Ovary (tissue), 9 donors: ENCODE data around the gene MRTFA. TPM values are rescaled to one million over a fixed set of nuclear protein-coding genes. Genes with fewer than 3 reads are reported as not detected.

ENCODE experiments used
- DNase-seq, 5 donors: peaks; one replicate each; pipeline ENCODE4 v3.0.0-alpha.2; 2019 to 2020
- H3K27ac ChIP-seq, 2 donors: fragments of 200-600 bp; one replicate each; pipeline versions ENCODE4 v1.5.1 to v1.8.0; 2019 to 2022
- H3K27me3 ChIP-seq: fragments of 200-600 bp; one replicate; pipeline ENCODE4 v1.8.0; 2022
- H3K36me3 ChIP-seq: fragments of 200-600 bp; sonication (generic); one replicate; pipeline ENCODE4 v1.5.1; 2019
- H3K4me1 ChIP-seq: one replicate; pipeline ENCODE4 v1.8.1; 2013; ENCODE audit warnings: mild to moderate bottlenecking, moderate library complexity; ENCODE audit not compliant: insufficient read depth
- H3K4me3 ChIP-seq: fragments of 200-600 bp; sonication (generic); one replicate; pipeline ENCODE4 v1.5.1; 2017
- H3K9me3 ChIP-seq, 2 donors: fragments of 200-600 bp in 1 of 2; sonication (generic) in 1 of 2; one replicate each; pipeline versions ENCODE4 v1.5.1 to v1.8.1; 2013 to 2019; ENCODE audit warnings: mild to moderate bottlenecking in 1 of 2, moderate library complexity in 1 of 2
- EP300 ChIP-seq: sonication (generic); formaldehyde crosslinking; IDR thresholded peaks from one replicate; pipeline ENCODE4 v1.6.1; 2017; ENCODE audit warnings: antibody characterized with exemption
- POLR2A ChIP-seq: fragments of 450-650 bp; IDR thresholded peaks from one replicate; pipeline ENCODE4 v1.6.1; 2017; ENCODE audit warnings: antibody characterized with exemption, mild to moderate bottlenecking, moderate library complexity
- WGBS, 3 donors: extraction: QIAGEN DNeasy Blood & Tissue Kit in 1 of 3; methylation state at CpG; one replicate each; pipeline versions ENCODE4 v1.1.5 to v1.1.7; 2013 to 2017; 5-methylcytosine and 5-hydroxymethylcytosine counted together
- intact Hi-C, 4 donors: fragments of 100-400 bp; cut with DNase I; formaldehyde crosslinking; loops; one replicate each; pipeline versions ENCODE4 v1.11.0 to v1.15.1; 2022 to 2023
- polyA plus RNA-seq, 2 donors: library from polyadenylated mRNA; stranded (reverse); fragments of 200-250 nt in 1 of 2; fragments of 350-450 nt in 1 of 2; fragmentation: Illumina TruSeq in 1 of 2; extraction: RNeasy Lipid Tissue Mini Kit (QIAGEN cat#74804) in 1 of 2; gene quantifications; one replicate each; pipeline ENCODE4 v1.2.3, GENCODE V29; 2013 to 2014
- total RNA-seq, 7 donors: library from RNA; depleted of rRNA in 2 of 7; stranded (reverse); fragments of >200 nt in 2 of 7; fragmentation: NEBNext Ultra II Directional in 3 of 7; extraction: Animal tissue kit (Norgen Biotek cat#: 25700) in 3 of 7; gene quantifications; one replicate each; pipeline versions ENCODE4 v1.1.0 to v1.2.4, GENCODE V29; 2016 to 2023
- TF ChIP-seq, protein P1 (sequence below), 3 donors: fragments of 450-650 bp in 2 of 3; fragments of 200-600 bp in 1 of 3; IDR thresholded peaks; one replicate each; pipeline versions ENCODE4 v1.5.1 to v1.8.0; 2016 to 2022; ENCODE audit warnings: antibody characterized with exemption in 3 of 3, mild to moderate bottlenecking in 1 of 3
- donor health status: DM: no; HTN: no; CAD: no; lungs with moderate emphysema.
- donor health status: DM: no; HTN: no; CAD: no.
- donor health status: Bipolar disorder and iron deficiency.
- donor health status: DM: yes; HTN: yes; CAD: no.
- donor health status: DM: no; HTN: no; CAD: no.
- donor health status: DM: yes; HTN: yes; CAD: no.

Gene MRTFA
- total and polyA plus RNA-seq, 9 donors, result 15.4 to 59.7 (median 54.9) TPM

- 72 to 74% (median 73%) methylated on average over 12 of the region's 12 CpGs for WGBS, 3 donors
- no peak overlapping the region for H3K27ac ChIP-seq
- no peaks in the 10 kb centered on the region for H3K36me3 ChIP-seq
- H3K4me3 ChIP-seq, result no peak overlapping the region
- intact Hi-C loops, result loop anchor here in 1 of 4 donors (10.0 kb wide), 1 partner anchor 51 kb away; no protein-coding TSS in a partner anchor
- H3K27me3 ChIP-seq, result no peaks in the 10 kb centered on the region
- H3K9me3 ChIP-seq, result no peaks in the 10 kb centered on the region
- DNase-seq, result no peak
- peaks cover 10% of the 10 kb centered on the region for H3K4me1 ChIP-seq
- TF ChIP-seq EP300 (no peak), POLR2A (no peak)
- TF ChIP-seq, protein P1, sequence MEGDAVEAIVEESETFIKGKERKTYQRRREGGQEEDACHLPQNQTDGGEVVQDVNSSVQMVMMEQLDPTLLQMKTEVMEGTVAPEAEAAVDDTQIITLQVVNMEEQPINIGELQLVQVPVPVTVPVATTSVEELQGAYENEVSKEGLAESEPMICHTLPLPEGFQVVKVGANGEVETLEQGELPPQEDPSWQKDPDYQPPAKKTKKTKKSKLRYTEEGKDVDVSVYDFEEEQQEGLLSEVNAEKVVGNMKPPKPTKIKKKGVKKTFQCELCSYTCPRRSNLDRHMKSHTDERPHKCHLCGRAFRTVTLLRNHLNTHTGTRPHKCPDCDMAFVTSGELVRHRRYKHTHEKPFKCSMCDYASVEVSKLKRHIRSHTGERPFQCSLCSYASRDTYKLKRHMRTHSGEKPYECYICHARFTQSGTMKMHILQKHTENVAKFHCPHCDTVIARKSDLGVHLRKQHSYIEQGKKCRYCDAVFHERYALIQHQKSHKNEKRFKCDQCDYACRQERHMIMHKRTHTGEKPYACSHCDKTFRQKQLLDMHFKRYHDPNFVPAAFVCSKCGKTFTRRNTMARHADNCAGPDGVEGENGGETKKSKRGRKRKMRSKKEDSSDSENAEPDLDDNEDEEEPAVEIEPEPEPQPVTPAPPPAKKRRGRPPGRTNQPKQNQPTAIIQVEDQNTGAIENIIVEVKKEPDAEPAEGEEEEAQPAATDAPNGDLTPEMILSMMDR (IDR thresholded peaks at IDR 0.05), result no peak
These were observed 150.5 kb downstream of the MRTFA start for GRCh38 chr22:40485813-40486667.

GRCh38 chr22:40484906-40485669, 151.4 kb downstream of the MRTFA start:
- H3K36me3 ChIP-seq, result no peaks in the 10 kb centered on the region
- H3K9me3 ChIP-seq, result no peaks in the 10 kb centered on the region
- no peak for TF ChIP-seq EP300
- TF ChIP-seq, protein P1 (IDR thresholded peaks at IDR 0.05), result no peak
- TF ChIP-seq POLR2A, result no peak
- no peak for DNase-seq
- H3K4me1 ChIP-seq, result peaks cover 10% of the 10 kb centered on the region
- 52 to 59% (median 59%) methylated on average over 7 of the region's 7 CpGs for WGBS, 3 donors
- intact Hi-C loops, result loop anchor here in 1 of 4 donors (10.0 kb wide), 1 partner anchor 50 kb away; no protein-coding TSS in a partner anchor
- H3K27me3 ChIP-seq, result no peaks in the 10 kb centered on the region
- no peak overlapping the region for H3K4me3 ChIP-seq
- H3K27ac ChIP-seq, result no peak overlapping the region

DNA sequence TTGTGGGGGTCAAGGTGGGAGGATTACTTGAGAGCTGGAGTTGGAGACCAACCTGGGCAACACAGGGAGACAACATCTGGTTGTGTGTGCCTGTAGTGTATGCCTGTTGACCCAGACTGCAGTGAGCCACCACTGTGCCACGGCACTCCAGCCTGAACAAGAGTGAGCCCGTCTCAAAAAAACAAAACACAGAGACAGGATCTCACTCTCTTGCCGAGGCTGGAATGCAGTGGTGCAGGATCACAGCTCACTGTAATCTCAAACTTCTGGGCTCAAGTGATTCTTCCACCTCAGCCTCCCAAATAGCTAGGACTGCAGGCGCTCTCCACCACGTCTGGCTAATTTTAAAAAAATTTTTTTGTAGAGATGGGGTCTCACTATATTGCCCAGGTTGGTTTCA, 153.6 kb downstream of the MRTFA start:
- no peak overlapping the region for H3K27ac ChIP-seq
- no peaks in the 10 kb centered on the region for H3K36me3 ChIP-seq
- 87 to 94% (median 88%) methylated on average over 5 of the region's 5 CpGs for WGBS, 3 donors
- no peak for DNase-seq
- H3K27me3 ChIP-seq, result no peaks in the 10 kb centered on the region
- TF ChIP-seq POLR2A, result no peak
- no peak for TF ChIP-seq EP300
- TF ChIP-seq, protein P1 (IDR thresholded peaks at IDR 0.05), result no peak
- no peaks in the 10 kb centered on the region for H3K9me3 ChIP-seq
- H3K4me3 ChIP-seq, result no peak overlapping the region
- H3K4me1 ChIP-seq, result peaks cover 13% of the 10 kb centered on the region
- intact Hi-C loops, result loop anchor here in 1 of 4 donors (10.0 kb wide), 1 partner anchor 48 kb away; no protein-coding TSS in a partner anchor

- no peak overlapping the region for H3K27ac ChIP-seq
- intact Hi-C loops, result loop anchor here in 1 of 4 donors (10.0 kb wide), 1 partner anchor 48 kb away; no protein-coding TSS in a partner anchor
These were observed 154.1 kb downstream of the MRTFA start for GRCh38 chr22:40482391-40482790.

More at GRCh38 chr22:40482391-40482790, 154.1 kb downstream of the MRTFA start:
- Histone ChIP-seq H3K27me3 (no peaks in the 10 kb centered on the region), H3K4me3 (no peak overlapping the region), H3K4me1 (peaks cover 13% of the 10 kb centered on the region), H3K36me3 (no peaks in the 10 kb centered on the region), H3K9me3 (no peaks in the 10 kb centered on the region)
- DNase-seq, result no peak
- TF ChIP-seq, protein P1 (IDR thresholded peaks at IDR 0.05), result no peak
- TF ChIP-seq EP300 (no peak), POLR2A (no peak)
